ENCODE measurements around the gene PLA2G3. TPM values are rescaled to one million over a fixed set of nuclear protein-coding genes. Genes with fewer than 3 reads are reported as not detected.

Gene PLA2G3
- total RNA-seq, 1 experiment from 2014 or later, result 21.5 TPM

- Histone ChIP-seq H3K4me1 (ENCODE audit: insufficient read depth, low read length, poor library complexity, severe bottlenecking) (peaks cover 4% of the 10 kb centered on the region), H3K36me3 (ENCODE audit: insufficient read depth, low read length, poor library complexity, severe bottlenecking) (no peaks in the 10 kb centered on the region), H3K27ac (ENCODE audit: low read depth, low read length, poor library complexity, severe bottlenecking) (no peak overlapping the region), H3K27me3 (replicated peaks; ENCODE audit: insufficient read depth, low read depth, low read length, poor library complexity) (no peaks in the 10 kb centered on the region), H3K9me3 (ENCODE audit: low read depth, low read length, poor library complexity, severe bottlenecking) (no peaks in the 10 kb centered on the region), H3K4me3 (ENCODE audit: low read depth, low read length, poor library complexity, severe bottlenecking) (no peak overlapping the region)
- TF ChIP-seq CTCF (conservative IDR thresholded peaks at IDR 0.05; ENCODE audit: low read depth, low read length) (no peak), EZH2 (IDR thresholded peaks at IDR 0.05; ENCODE audit: borderline replicate concordance, low read depth, low read length, poor library complexity, severe bottlenecking) (no peak)
- ChIA-PET CTCF (interaction anchor here (0.6 kb wide), 1 partner anchor 171 kb away, joined by 3 read pairs; no protein-coding TSS in a partner anchor), POLR2A (ENCODE audit: low non-redundant PET) (no interaction called here)
- intact Hi-C loops (cut with micrococcal nuclease; ENCODE audit: unreplicated experiment), result no loop called here
- no TSS peak for BruUV-seq (replicated peaks)
- DNase-seq (ENCODE audit: low spot score), result no peak
Measured at GRCh38 chr22:31103899-31104694, 36.2 kb downstream of the PLA2G3 start.

GRCh38 chr22:31103111-31103510, 37.2 kb downstream of the PLA2G3 start:
- no peaks in the 10 kb centered on the region for H3K36me3 ChIP-seq (ENCODE audit: insufficient read depth, low read length, poor library complexity, severe bottlenecking)
- intact Hi-C loops (cut with micrococcal nuclease; ENCODE audit: unreplicated experiment), result no loop called here

GRCh38 chr22:31102441-31103081, 37.7 kb downstream of the PLA2G3 start:
- no peak for DNase-seq (ENCODE audit: low spot score)
- BruUV-seq (replicated peaks), result no TSS peak
- intact Hi-C loops (cut with micrococcal nuclease; ENCODE audit: unreplicated experiment), result no loop called here
- TF ChIP-seq EZH2 (IDR thresholded peaks at IDR 0.05; ENCODE audit: borderline replicate concordance, low read depth, low read length, poor library complexity, severe bottlenecking) (no peak), CTCF (conservative IDR thresholded peaks at IDR 0.05; ENCODE audit: low read depth, low read length) (no peak)
- Histone ChIP-seq H3K27ac (ENCODE audit: low read depth, low read length, poor library complexity, severe bottlenecking) (no peak overlapping the region), H3K4me1 (ENCODE audit: insufficient read depth, low read length, poor library complexity, severe bottlenecking) (no peaks in the 10 kb centered on the region), H3K36me3 (ENCODE audit: insufficient read depth, low read length, poor library complexity, severe bottlenecking) (no peaks in the 10 kb centered on the region), H3K27me3 (replicated peaks; ENCODE audit: insufficient read depth, low read depth, low read length, poor library complexity) (no peaks in the 10 kb centered on the region), H3K9me3 (ENCODE audit: low read depth, low read length, poor library complexity, severe bottlenecking) (no peaks in the 10 kb centered on the region), H3K4me3 (ENCODE audit: low read depth, low read length, poor library complexity, severe bottlenecking) (no peak overlapping the region)
- ChIA-PET POLR2A (ENCODE audit: low non-redundant PET) (no interaction called here), CTCF (no interaction called here)

More at GRCh38 chr22:31103111-31103510, 37.2 kb downstream of the PLA2G3 start:
- no peaks in the 10 kb centered on the region for H3K27me3 ChIP-seq (replicated peaks; ENCODE audit: insufficient read depth, low read depth, low read length, poor library complexity)
- no peak overlapping the region for H3K4me3 ChIP-seq (ENCODE audit: low read depth, low read length, poor library complexity, severe bottlenecking)
- BruUV-seq (replicated peaks), result no TSS peak
- TF ChIP-seq CTCF (conservative IDR thresholded peaks at IDR 0.05; ENCODE audit: low read depth, low read length) (no peak), EZH2 (IDR thresholded peaks at IDR 0.05; ENCODE audit: borderline replicate concordance, low read depth, low read length, poor library complexity, severe bottlenecking) (no peak)
- peaks cover 3% of the 10 kb centered on the region for H3K4me1 ChIP-seq (ENCODE audit: insufficient read depth, low read length, poor library complexity, severe bottlenecking)
- no peak for DNase-seq (ENCODE audit: low spot score)
- ChIA-PET POLR2A (ENCODE audit: low non-redundant PET) (no interaction called here), CTCF (no interaction called here)
- H3K27ac ChIP-seq (ENCODE audit: low read depth, low read length, poor library complexity, severe bottlenecking), result no peak overlapping the region
- H3K9me3 ChIP-seq (ENCODE audit: low read depth, low read length, poor library complexity, severe bottlenecking), result no peaks in the 10 kb centered on the region
